K562 (cell line): ENCODE results near the gene TERT. TPM values are rescaled to one million over a fixed set of nuclear protein-coding genes. Genes with fewer than 3 reads are reported as not detected.
A peak's percentile ranks its signal among the peaks of the same experiment; 100 is the strongest.
"Not testable (repeated sequence)": the region's sequence is repeated elsewhere in the genome, so short reads cannot be mapped to it uniquely, and the experiment has no call there.

Source experiments
- ATAC-seq: fragments of 200-7000 bp; cut with Tn5 transposase; 3 replicates; pipeline ENCODE4 v1.9.1; 2020; ENCODE audit warnings: moderate library complexity
- BruUV-seq: library from RNA; stranded (reverse); fragments of 400-500 nt; replicated peaks from 2 replicates; lab custom pipeline; 2021; lab: Mats Ljungman, UMichigan
- CTCF ChIA-PET: fragments of 300-600 bp; formaldehyde crosslinking; extraction: SDS; loops from one replicate; lab custom pipeline; 2021; ENCODE audit warnings: low intra/inter-chr PET ratio; lab: Yijun Ruan, JAX
- POLR2A ChIA-PET: fragments of 300-600, 350-650 bp; sonication (Branson Sonifier 250); formaldehyde crosslinking; extraction: SDS; loops from one replicate; lab custom pipeline; 2021; ENCODE audit warnings: antibody characterized with exemption, inconsistent platforms; lab: Yijun Ruan, JAX
- DNase-seq, 4 experiments: peaks; one replicate each; pipeline versions ENCODE4 v3.0.0 to v3.0.0-alpha.2; 2011 to 2018; ENCODE audit warnings: low spot score in 3 of 4, mixed read lengths in 3 of 4; ENCODE audit errors: extremely low read depth in 1 of 4
- FAIRE-seq: peaks from 2 replicates; lab custom pipeline; 2011; peaks lifted over from hg19 to GRCh38; lab: Jason Lieb, UNC
- H2AFZ ChIP-seq: 2 replicates; pipeline ENCODE4 v1.6.0; 2011; ENCODE audit warnings: low read depth, low read length, control low read depth, inconsistent platforms
- H3K27ac ChIP-seq: fragments of 200-600 bp; 3 replicates; pipeline ENCODE4 v1.8.0; 2011; ENCODE audit warnings: low read depth, mild to moderate bottlenecking, control low read depth, inconsistent platforms, low read length, moderate library complexity, mixed read lengths; ENCODE audit errors: extremely low read depth
- H3K27me3 ChIP-seq, 2 experiments: fragments of 300-600 bp in 1 of 2; 2 replicates in 1 of 2; 3 replicates in 1 of 2; pipeline versions ENCODE4 v1.6.0 to v1.8.0; 2011; ENCODE audit warnings: inconsistent platforms in 2 of 2, low read length in 2 of 2, mild to moderate bottlenecking in 1 of 2, mixed read lengths in 1 of 2, moderate library complexity in 1 of 2; ENCODE audit not compliant: control insufficient read depth in 2 of 2, insufficient read depth in 2 of 2
- H3K36me3 ChIP-seq: fragments of 300-600 bp; 3 replicates; pipeline ENCODE4 v1.8.0; 2011; ENCODE audit warnings: mild to moderate bottlenecking, low read length, inconsistent platforms; ENCODE audit not compliant: control insufficient read depth, insufficient read depth
- H3K4me1 ChIP-seq, 2 experiments: fragments of 200-600 bp in 1 of 2; replicated peaks in 1 of 2; 2 replicates in 1 of 2; 3 replicates in 1 of 2; pipeline versions ENCODE4 v1.5.1 to v1.8.0; 2011; ENCODE audit warnings: inconsistent platforms in 2 of 2, low read length in 2 of 2, mild to moderate bottlenecking in 1 of 2, mixed read lengths in 1 of 2, moderate library complexity in 1 of 2; ENCODE audit not compliant: control insufficient read depth in 2 of 2, insufficient read depth in 2 of 2
- H3K4me2 ChIP-seq: 2 replicates; pipeline ENCODE4 v1.6.1; 2011; ENCODE audit warnings: low read length, control low read depth, inconsistent platforms, mixed read lengths; ENCODE audit not compliant: insufficient read depth
- H3K4me3 ChIP-seq: fragments of 200-600 bp; sonication (generic), shearing (Covaris generic); 2 replicates; pipeline ENCODE4 v1.5.1; 2016; ENCODE audit warnings: control low read depth, inconsistent platforms
- H3K79me2 ChIP-seq: fragments of 200-600 bp; 3 replicates; pipeline ENCODE4 v1.8.0; 2011; ENCODE audit warnings: low read length, inconsistent platforms; ENCODE audit not compliant: control insufficient read depth, insufficient read depth
- H3K9ac ChIP-seq, 2 experiments: 2 replicates each; pipeline versions ENCODE4 v1.6.0 to v1.6.1; 2011; ENCODE audit warnings: low read depth in 2 of 2, low read length in 2 of 2, control low read depth in 1 of 2, inconsistent platforms in 1 of 2, mild to moderate bottlenecking in 1 of 2, mixed read lengths in 1 of 2; ENCODE audit not compliant: insufficient read depth in 1 of 2
- H3K9me1 ChIP-seq: one replicate; pipeline ENCODE4 v1.6.0; 2011; ENCODE audit warnings: inconsistent platforms, mild to moderate bottlenecking, low read length, moderate library complexity; ENCODE audit not compliant: control insufficient read depth, insufficient read depth
- H3K9me3 ChIP-seq: replicated peaks from 2 replicates; pipeline ENCODE4 v1.5.1; 2011; ENCODE audit warnings: low read depth, low read length, inconsistent platforms; ENCODE audit not compliant: control insufficient read depth, insufficient read depth
- H4K20me1 ChIP-seq: replicated peaks from 2 replicates; pipeline ENCODE4 v1.6.1; 2011; ENCODE audit warnings: low read length, inconsistent platforms, mixed read lengths; ENCODE audit not compliant: control insufficient read depth, insufficient read depth
- CBFA2T2 ChIP-seq: fragments of 450-650 bp; conservative IDR thresholded peaks from 2 replicates; pipeline ENCODE4 v1.6.1; 2017; ENCODE audit warnings: mild to moderate bottlenecking
- POLR2G ChIP-seq: fragments of 200-400 bp; formaldehyde crosslinking; IDR thresholded peaks from 2 replicates; pipeline ENCODE4 v1.6.1; 2017; ENCODE audit warnings: low read depth, mild to moderate bottlenecking, antibody characterized with exemption, low read length, moderate library complexity
- RBFOX2 ChIP-seq: fragments of 200-400 bp; formaldehyde crosslinking; IDR thresholded peaks from 2 replicates; pipeline ENCODE4 v1.6.1; 2017; ENCODE audit warnings: low read depth, mild to moderate bottlenecking, low read length, moderate library complexity
- RBM22 ChIP-seq: fragments of 200-400 bp; formaldehyde crosslinking; IDR thresholded peaks from 2 replicates; pipeline ENCODE4 v1.6.1; 2018; ENCODE audit warnings: low read length, low read depth; ENCODE audit not compliant: poor library complexity, severe bottlenecking
- ZKSCAN1 ChIP-seq: fragments of 150-350 bp; IDR thresholded peaks from 2 replicates; pipeline ENCODE4 v1.6.1; 2016; ENCODE audit warnings: low read depth, low read length
- ZNF583 ChIP-seq: fragments of 250-450 bp; sonication (Bioruptor Pico); IDR thresholded peaks from 2 replicates; pipeline ENCODE4 v1.4.0; 2020
- ZNF76 ChIP-seq: fragments of 250-450 bp; sonication (Bioruptor Pico); IDR thresholded peaks from 2 replicates; pipeline ENCODE4 v1.4.0; 2020; ENCODE audit warnings: mild to moderate bottlenecking, moderate library complexity, borderline replicate concordance
- WGBS: fragments of 100-300 bp; shearing (Covaris generic); methylation state at CpG from one replicate; pipeline ENCODE4 v1.1.6; 2016; ENCODE audit warnings: low coverage, mixed read lengths; ENCODE audit not compliant: insufficient coverage; ENCODE audit errors: missing lambda C conversion rate; 5-methylcytosine and 5-hydroxymethylcytosine counted together
- in situ Hi-C: fragments of 300-500 bp; cut with MboI; formaldehyde crosslinking; loops from 4 replicates; pipeline ENCODE4 v1.15.0; 2018; ENCODE audit warnings: inconsistent platforms, mixed read lengths
- intact Hi-C: fragments of 100-400 bp; cut with micrococcal nuclease; formaldehyde crosslinking; loops from 2 replicates; pipeline ENCODE4 v1.14.2; 2022
- polyA plus RNA-seq, 8 experiments: library from polyadenylated mRNA; depleted of rRNA in 4 of 8; stranded (reverse) in 5 of 8; unstranded in 3 of 8; fragments of >200 nt; fragmentation: Nextera tagmentation in 2 of 8; fragmentation: Illumina TruSeq in 1 of 8; extraction: Ambion mirVana in 2 of 8; extraction: Trizol in 1 of 8; gene quantifications; 2 replicates each; pipeline versions ENCODE4 v1.2.1 to v1.2.3, GENCODE V29; 2011 to 2014; ENCODE audit warnings: inconsistent platforms in 1 of 8, missing spikeins in 1 of 8
- total RNA-seq, 7 experiments: library from RNA; depleted of rRNA in 6 of 7; stranded (reverse); fragments of >200 nt in 6 of 7; fragmentation: Illumina TruSeq in 2 of 7; extraction: Trizol in 2 of 7; gene quantifications; 2 replicates each; pipeline versions ENCODE4 v1.2.1 to v1.2.3, GENCODE V29; 2011 to 2021; ENCODE audit warnings: low replicate concordance in 1 of 7

TERT gene
- total and polyA plus RNA-seq, 9 of the 15 experiments (the other 6 are each of a cell fraction or from before 2014, with no cell fraction given) = 0.08 to 4.5 (median 0.98) TPM; not detected in 1

DNA sequence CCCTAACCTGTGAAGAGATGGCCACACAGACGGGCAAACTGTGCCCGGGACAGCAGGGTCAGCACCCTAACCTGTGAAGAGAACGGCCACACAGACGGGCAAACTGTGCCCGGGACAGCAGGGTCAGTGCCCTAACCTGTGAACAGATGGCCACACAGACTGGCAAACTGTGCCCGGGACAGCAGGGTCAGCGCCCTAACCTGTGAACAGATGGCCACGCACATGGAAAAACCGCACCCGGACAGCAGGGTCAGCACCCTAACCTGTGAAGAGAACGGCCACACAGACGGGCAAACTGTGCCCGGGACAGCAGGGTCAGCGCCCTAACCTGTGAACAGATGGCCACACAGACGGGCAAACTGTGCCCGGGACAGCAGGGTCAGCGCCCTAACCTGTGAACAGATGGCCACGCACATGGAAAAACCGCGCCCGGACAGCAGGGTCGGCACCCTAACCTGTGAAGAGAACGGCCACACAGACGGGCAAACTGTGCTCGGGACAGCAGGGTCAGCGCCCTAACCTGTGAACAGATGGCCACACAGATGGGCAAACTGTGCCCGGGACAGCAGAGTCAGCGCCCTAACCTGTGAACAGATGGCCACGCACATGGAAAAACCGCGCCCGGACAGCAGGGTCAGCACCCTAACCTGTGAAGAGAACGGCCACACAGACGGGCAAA is 44.4 kb upstream of the TERT start:
- H3K9me1 ChIP-seq, POLR2A ChIA-PET, H3K27me3 ChIP-seq, H3K9ac ChIP-seq, H3K27ac ChIP-seq, H3K9me3 ChIP-seq, H3K4me2 ChIP-seq, BruUV-seq, in situ Hi-C loops, FAIRE-seq, H4K20me1 ChIP-seq, H2AFZ ChIP-seq, CTCF ChIA-PET, H3K4me3 ChIP-seq, DNase-seq, intact Hi-C loops, ATAC-seq: not testable (repeated sequence)
- TF ChIP-seq RBM22 (peak; percentile 44), RBFOX2 (peak; percentile 66), POLR2G (peak; percentile 57)
- peaks cover 91% of the 10 kb centered on the region for H3K36me3 ChIP-seq
- WGBS = 97% methylated on average over 14 of the region's 34 CpGs
- H3K4me1 ChIP-seq = peaks cover 7 to 19% of the 10 kb centered on the region in 2 experiments; a peak in 4 of 5 replicates
- peaks cover 26% of the 10 kb centered on the region for H3K79me2 ChIP-seq

GRCh38 chr5:1338506-1339070 is 43.7 kb upstream of the TERT start:
- in situ Hi-C loops = no loop called here

More at GRCh38 chr5:1338506-1339070, 43.7 kb upstream of the TERT start:
- Histone ChIP-seq H3K4me1 (peaks cover 5 to 20% of the 10 kb centered on the region in 2 experiments; a peak in 3 of 5 replicates), H2AFZ (no peak overlapping the region), H3K4me3 (no peak overlapping the region), H3K9me3 (no peaks in the 10 kb centered on the region), H4K20me1 (peaks cover 8% of the 10 kb centered on the region; the same call in 1 of the 2 replicates), H3K79me2 (peaks cover 19% of the 10 kb centered on the region), H3K9ac (no peak overlapping the region), H3K27ac (no peak overlapping the region), H3K9me1 (no peaks in the 10 kb centered on the region), H3K27me3 (no peaks in the 10 kb centered on the region), H3K36me3 (peaks cover 94% of the 10 kb centered on the region), H3K4me2 (no peak overlapping the region)
- FAIRE-seq (no peak), DNase-seq (no peak), ATAC-seq (no peak)
- TF ChIP-seq CBFA2T2 (no peak), ZNF583 (CRISPR knock-in tag) (no peak), ZNF76 (no peak), ZKSCAN1 (no peak)
- POLR2A ChIA-PET = no interaction called here
- intact Hi-C loops = no loop called here
- no TSS peak for BruUV-seq
- CTCF ChIA-PET = no interaction called here
- 96% methylated on average over 19 of the region's 22 CpGs for WGBS
